ENCODE results near the gene BSND.

The BSND gene

DNA sequence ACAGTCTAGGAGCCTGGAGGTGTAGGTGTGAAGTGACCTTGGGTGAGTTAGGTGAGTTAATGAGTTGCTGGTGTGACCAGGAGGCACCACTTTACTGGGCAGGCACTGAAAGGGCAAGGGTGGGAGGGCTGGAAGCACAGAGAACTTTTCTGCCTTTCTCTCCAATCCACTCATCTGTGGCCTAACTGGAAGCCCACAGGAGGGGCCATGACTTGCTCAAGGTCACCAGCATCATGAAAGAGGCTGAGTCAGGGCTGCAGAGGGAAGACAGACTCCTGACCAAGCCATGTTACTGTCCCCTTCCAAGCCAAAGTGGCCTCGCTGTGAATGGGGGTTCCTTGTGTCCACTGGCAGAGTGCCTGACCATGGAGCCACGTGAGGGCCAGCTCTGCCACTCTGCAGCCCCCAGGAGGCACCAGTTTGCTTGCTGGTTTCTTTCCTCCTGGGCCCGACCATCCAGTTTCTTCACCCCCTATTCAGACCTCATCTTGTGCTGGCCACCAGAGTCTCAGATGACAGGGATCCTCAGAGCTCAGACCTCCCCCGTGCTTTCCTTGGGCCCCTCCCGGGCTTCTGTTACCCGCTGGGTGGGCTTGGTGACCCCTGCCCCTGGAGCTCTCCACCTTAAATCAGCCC, 4.3 kb upstream of the BSND start:
- DNase-seq = no peak

DNA sequence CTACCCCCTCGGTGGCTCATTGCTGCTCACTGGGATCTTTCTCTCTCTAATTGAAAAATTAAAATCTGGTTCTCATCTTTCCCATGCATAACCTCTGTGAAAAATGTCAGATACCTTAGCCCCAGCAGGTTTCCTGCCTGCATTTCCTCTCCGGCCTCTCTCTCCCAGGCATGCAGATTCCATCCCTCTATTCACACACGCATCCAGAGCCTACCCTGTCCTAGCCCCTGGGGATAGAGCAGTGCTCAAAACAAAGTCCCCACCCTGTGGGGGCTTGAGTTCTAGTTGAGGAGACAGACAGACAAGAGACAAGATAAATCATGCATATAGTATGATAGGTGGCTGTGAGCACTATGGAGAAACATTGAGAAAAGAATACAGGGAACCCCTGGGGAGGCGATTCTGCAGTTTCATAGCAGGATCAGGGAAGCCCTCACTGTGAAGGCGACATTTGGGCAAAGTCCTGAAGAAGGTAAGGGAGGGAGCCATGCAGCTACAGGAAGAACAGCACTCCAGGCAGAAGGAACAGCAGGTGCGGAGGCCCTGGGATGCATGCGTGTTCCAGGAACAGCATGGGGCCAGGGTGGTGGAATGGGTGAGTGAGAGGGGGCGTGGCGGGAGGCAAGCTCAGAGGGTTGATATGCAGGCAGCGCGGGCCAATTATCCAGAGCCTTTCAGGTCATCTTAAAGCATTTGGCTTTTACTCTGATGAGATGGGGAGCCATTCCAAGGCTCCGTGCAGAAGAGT, 3.5 kb upstream of the BSND start:
- DNase-seq = no peak

DNA sequence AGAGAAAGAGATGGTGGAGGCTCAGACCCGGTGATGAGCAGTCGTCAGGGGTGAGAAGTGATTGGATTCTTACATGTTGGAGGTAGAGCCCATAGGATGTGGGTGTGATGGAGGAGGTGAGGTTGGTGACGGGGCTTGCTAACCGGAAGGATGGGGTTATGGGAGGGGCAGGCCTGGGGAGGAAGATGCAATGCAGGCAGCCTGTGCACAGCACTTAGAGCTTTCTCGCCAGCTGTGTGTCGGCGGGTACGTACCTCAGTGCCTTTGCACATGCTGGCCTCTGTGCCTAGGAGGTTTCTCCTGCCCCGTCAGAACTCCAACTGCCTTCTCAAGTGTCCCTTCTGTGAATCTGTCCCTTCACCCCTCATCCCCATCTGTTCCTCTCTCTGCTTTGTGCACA, 2.9 kb upstream of the BSND start:
- peak; percentile 78 for DNase-seq

DNA sequence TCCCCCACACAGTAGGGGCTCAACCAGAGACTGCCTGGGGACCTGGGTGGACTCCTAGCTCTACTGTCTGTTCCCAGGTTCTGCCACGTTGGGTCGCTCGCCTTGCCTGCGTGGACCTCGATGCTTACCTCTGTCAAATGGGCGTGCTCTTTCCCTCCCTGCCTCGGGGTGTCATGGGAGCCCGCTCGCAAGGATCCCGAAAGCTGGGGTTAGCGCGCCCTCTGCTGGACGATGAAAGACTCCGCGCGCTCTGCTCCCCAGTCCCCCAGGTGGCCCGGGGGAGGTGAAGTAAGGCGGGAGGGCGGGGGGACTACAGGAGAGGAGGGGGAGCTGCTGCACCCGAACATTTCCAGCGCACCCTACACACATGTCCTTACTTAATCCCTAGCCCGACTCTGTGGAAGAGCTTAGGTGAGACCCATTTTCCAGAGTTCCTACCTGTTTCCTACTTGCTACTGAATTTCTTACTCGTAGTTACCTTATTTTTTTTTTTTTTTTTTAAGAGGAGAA, 2.3 kb upstream of the BSND start:
- peak; percentile 78 for DNase-seq

DNA sequence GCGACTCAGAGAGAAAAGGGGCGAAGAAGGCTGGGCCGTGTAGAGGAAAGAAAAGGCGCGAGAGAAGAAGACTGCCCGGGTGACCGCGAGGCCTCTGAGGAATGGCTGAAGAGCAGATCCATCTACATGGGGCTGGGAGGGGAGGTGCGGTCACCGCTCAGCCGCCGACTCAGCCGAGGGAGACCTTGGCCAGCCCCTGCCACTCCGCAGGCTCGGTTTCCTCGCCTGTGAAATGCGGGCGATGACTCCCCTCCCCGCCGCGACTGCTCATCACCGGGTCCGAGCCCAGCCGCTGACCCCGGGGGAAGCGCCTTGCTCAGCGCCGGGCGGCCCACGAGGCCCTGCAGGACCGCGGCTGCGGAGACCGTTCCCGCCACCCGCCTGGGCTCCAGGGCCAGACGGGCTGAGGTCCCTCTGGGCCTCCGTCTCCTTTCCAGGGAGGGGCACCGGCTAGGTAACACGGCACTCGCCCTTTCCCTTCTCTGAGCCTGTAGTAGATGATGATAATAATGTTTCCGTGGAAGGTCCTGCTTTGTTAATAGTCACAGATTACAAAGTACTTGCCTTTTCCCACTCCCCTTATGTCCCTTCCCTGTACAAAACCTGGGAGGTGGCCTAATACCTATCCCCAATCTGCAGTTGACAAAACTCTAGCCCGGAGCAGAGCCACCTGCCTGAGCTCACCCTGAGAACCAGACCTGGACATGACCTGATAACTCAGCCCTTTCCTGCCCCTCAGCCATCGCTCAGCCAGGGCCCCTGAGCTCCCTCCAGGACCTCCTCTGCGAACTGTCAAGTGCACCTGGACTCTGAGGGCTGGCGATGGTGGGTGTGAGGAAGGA, 1.6 kb upstream of the BSND start:
- no peak for DNase-seq

DNA sequence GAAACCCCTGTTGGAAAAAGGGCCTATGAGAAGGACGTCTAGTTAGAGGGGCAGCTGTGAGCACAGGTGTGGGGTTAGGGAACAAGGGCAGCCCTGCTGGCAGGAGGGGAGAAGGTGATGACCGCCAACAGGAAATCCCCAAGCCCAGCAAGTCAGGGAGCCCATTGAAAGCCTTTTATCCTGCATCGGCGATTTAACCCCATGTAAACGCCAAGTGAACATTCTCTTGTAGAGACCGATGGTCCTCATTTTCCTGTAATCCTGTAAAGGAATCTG, 1.1 kb upstream of the BSND start:
- no peak for DNase-seq

DNA sequence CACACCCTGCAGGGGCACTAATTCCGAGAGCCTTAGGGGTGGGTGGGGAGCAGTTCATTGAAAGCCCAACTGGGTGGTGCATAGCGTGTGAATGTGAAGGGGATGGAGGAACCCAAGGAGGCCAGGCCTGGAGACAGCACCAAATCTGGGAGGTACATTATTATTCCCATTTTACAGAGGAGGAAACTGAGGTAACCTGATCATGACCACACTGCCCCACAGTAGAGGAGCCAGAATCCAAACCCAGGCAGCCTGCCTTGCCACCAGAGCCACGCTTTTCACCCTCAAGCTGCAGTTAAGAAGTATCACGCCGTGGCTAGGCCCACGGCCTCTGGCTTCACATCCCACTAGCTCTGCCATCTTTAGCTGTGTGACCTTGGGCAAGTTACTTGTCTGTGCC, 633 bp upstream of the BSND start:
- DNase-seq = no peak

DNA sequence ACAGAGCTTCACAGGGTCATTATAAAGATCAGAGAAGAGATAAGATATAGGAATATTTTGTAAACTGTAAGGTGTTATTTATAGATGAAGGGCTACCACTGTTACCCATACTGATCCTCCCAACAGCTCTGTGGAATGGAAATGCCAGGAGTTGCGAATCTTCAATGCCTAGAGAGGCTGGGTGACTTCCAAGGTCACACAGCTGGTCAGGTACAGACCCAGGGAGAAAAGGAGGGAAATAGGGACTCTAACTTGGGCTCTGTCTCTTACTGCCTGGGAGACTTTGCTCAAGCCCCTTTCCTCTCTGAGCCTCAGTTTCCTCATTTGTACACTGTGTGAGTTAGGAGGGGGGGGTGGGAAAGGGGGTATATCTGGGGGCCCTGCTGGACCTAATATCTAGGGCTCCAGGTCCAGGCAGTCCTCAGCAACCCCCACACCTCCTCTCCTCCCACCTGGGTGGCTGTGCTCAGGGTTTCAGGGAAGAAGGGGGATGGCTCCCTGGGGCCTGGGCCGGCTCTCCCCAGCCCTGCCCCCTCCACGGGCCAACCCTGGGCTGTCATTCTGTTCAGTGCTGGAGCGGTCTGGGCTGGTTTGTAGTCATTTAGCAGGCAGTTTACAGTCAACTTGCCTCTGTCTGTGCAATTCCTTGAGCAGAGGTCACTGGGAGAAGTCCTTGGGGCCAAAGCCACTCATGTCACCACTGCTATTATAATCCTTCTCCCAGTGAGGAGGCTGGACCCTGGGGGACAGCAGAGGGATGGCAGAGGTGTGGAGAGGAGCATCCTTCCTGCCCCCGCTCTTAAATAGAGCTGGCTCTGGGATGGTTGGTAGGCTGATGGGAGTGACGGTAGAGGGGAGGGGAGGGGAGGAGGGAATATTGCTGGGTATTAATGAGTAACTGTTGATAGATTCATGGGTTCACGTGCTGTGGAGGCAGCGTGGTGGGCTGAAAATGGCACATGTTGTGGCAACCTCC, 1.7 kb downstream of the BSND start:
- DNase-seq = no peak

DNA sequence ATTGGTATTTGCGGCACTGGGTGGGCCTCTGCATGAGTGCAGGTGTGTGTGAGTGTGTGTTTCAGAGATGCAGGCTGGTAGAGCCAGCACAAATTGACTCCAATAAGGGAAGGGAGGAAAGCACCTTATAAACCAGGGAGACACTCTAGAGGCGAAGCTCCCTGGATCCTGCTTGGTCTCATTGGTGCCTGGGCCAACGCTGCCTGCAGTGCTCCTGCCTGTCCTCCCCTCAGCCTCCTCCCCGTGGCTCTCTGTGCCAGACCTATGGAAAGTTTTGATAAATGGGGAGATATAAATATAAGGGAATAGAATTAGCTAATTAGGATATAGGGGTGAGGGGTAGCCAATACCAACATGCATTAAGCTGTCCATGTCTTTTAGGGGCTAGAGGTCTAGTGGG, 2.6 kb downstream of the BSND start:
- DNase-seq = no peak

DNA sequence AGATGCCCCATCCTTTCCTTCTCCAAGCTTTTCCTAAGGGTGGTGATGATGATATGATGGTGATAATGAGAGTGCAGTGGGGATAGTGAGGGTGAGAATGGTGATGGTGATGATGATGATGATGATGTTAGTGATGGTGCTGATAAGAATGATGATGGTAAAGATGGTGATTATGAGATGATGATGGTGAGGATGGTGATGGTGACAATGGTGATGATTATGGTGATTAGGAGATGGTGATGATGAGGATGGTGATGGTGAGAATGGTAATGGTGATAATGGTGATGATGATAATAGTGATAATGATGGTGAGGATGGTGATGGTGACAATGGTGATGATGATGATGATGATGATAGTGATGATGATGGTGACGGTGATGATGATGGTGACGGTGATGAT, 4.0 kb downstream of the BSND start:
- no peak for DNase-seq

DNA sequence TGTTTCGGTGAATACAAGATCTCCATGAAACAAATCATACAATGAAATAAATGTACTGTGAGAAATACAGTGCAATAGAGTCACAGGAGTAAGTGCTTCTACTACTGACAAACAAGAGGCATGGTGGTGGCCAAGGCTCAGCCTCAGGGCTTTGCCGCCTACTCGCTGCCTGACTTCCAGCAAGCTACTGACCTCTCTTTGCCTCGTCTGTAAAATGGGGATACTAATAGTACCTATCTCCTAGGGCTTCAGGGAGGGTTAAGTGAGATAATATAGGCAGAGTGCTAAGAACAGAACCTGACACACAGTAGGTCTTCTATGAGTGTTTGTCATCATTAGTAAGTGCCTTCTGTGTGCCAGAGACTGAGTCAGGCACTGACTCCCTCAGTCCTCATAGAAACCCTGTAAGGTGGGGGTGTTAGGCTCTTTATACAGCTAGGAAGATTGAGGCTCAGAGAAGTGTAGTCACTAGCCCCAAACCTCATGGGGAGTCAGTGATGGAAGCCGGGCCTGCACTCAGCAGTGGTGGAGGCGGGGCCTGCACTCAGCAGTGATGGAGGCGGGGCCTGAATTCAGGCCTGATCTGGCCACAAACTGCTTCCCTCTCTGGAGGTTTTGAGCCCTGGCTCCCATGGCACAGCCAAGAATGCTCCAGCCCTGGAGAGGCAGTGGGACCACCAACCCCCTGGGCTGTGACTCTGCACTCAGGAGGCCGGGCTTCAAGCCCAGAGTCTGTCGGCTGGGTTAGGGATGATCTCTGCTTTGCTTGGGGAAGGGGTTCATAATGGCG, 6.8 kb downstream of the BSND start:
- DNase-seq = no peak

DNA sequence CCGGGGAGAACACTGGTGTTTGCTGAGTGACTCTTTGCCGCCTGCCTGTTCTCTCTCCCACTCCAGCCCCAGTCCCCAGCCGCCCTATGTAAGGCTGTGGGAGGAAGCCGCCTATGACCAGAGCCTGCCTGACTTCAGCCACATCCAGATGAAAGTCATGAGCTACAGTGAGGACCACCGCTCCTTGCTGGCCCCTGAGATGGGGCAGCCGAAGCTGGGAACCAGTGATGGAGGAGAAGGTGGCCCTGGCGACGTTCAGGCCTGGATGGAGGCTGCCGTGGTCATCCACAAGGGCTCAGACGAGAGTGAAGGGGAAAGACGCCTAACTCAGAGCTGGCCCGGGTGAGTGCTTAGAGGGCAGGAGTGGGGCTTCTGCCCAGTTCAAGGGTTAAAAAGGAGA, 8.2 kb downstream of the BSND start:
- no peak for DNase-seq

DNA sequence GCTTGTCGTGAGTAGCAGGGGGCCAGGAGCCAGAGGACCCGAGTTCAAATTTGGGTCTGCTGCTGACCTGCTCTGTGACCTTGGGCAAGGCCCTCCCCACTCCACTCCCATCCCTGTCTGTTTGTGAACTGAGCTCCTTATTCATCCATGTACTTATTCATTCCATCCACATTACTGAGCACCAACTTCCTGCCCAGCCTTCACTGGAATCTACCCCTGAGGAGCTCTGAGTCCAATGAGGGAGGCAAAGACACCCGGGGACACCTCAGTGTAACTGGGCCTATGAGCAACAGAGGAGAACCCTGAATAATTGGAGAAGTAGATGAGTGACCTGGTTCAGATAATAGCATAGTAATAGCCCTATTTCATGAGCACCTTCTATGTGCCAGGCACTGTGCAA, 8.9 kb downstream of the BSND start:
- no peak for DNase-seq

DNA sequence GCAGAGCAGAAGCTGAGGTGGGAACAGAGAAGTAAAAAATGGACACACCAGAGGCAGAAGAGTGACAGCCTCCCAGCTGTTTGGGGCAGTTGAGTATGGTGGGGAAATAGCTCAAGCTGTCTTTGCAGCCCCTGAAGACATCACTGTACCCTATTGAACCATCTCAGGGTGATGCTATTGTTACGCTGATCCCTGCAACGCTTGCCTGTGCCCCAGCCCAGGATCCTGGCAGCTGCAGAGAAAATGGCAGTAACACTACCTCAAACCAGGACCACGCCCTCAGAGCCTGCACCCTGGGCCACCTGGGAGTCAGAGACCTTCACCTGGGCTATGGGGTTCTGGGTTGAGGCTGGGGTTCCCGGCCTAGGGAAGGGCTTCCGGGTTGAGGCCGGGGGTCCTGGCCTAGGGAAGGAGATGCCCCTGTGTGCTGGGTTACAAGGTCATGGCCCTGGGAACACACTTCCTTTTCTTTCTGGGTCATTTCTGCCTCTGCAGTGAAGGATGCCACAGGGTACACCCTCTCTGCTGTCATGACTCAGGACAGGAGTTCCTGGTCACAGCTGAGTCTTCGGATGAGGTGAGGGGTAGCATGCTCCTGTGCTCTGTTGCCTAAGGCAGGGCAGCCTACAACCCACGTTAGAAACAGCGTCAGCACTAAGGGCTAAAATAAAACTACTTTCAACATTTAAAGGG, 11.6 kb downstream of the BSND start:
- no peak for DNase-seq

DNA sequence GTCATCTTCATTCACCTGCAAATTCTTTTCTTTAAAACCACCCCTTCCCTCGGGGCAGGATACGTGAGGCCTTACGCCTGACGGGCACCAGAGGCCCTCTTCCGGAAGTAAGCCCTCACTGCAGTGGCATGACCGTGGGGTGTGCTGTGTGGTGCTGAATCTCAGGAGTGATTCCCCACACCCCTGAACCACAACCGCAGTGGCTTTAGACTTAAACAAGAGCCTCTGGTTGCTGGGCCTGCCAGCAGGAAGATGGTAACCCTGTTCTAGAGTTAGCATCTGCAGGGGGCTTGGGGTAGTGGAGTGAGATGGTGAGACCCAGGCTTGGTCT, 12.1 kb downstream of the BSND start:
- DNase-seq = no peak

DNA sequence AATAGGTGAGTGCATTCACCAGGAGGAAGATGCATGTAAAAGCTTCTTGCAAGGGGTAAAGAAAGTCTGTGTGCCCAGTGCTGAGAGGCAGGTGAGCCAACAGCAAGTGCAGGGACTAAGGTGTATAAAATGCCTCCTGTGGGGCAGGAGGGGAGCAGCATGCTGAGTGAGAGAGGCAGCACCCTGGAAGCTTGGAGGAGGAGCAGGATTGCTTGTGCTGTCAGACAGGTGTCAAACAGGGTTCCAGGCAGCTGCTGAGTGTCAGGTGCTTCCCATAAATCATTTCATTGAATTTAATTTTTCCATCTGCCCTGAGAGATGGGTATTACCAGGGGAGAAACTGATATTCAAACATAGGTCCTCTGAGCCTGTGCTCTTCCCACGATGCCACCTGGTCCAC, 13.9 kb downstream of the BSND start:
- no peak for DNase-seq

DNA sequence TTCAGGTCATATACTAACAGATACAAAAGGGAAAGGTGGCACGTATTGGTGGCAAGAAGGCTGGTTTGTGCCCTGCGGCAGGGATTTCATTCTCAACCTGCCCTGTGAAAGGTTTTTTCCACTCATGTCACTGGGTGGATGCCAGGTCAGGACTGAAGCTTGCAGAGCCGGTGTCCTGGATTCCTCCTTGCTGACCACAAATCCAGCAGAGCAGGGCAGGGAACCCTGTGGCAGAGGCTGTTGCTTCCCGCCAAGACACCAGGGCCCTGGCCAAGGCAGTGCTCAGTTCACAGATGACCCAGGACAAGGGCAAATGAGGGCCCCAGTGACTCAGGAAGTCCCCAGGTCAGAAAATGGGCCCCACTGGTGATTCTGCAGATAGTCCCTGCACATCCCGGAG, 16.4 kb downstream of the BSND start:
- no peak for DNase-seq

DNA sequence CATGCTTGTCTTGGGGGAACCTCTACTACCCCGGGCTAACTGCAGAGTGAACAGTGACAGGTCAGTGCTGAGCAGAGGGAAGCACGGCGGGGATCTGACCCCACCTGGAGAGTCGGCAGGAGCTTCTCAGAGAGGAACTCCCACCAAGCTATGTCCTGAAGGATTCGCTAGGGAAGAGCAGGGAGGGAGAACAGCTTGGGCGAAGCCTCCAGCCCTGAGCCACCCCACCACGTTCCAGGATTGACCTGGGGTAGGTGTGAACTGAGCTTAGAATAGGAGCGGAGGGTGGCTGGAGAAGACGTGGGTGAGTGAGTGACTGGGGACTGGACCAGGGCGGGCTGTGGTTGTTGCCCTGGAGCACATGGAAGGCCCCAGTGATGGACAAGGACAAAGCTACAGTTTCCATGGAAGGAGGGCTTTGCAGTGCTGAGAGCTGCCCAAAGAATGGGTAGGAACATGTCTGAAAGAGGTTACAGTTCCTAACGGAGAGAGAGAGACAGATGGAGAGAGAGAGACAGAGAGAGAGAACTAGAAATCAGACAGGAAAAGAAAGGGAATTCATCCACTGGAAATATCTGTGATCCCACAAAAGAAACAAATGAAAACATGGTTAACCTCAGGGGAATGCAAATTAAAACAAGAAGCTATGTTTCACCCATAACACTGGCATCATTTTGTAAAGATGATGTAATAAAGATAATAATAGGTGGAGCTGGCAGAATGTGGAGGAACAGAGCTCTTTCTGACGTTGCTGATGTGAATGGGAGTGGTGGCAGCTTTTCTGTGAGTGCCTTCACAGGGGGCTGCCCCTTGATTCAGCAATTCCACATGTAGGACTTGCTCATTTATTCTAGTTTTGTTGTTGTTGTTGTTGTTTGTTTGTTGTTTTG, 17.2 kb downstream of the BSND start:
- DNase-seq = no peak

DNA sequence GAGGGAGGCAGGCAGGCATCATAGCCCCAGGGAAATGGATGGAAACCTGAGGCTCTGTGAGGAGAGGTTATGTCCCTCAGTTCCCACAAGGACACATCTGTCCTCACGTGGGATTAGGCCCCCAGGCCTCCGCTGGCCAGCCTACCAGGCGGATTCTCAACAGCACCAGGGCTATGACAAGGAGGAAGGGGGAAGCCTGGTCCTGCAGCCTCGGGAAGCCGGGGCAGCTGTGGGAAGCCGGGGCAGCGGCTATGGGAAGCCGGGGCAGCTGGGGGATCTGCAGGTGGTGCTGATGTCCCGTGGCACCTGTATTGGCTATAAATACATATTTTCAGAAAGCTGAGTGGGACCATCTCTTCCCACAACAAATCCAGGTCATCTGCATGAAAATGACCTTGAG, 19.7 kb downstream of the BSND start:
- no peak for DNase-seq

DNA sequence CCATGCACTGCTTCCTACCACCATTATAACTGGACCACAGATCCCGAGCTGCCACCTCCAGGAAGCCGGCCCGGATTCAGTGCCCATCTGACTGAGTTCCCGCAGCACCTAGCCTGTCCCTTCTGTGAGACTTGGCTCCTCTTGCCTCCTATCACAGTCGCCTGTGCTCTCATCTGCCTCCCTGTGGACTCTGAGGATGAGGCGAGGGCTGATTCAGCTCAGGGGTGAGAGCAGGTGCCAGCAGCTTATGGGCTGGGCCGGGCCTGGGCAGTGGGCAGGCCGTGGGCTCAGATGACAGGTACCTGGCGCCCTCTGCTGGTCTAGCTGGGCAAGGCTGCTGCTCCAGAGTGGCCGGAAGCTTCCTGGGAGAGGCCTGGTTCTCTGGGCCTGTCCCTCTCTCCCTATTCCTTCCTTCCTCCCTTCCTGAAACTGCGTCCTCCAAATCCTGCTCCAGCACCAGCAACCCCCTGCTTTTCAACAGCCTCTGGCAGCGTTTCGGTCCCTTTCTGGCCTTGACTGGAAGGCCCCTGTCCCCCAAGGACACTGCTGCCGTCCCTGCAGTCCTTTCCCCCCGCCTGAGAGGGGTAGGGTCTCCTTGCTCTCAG, 23.3 kb downstream of the BSND start:
- peak; percentile 34 for DNase-seq

Data from central memory CD4-positive, alpha-beta T cell (primary cell).